Glutamatergic neuron (in vitro differentiated cells): ENCODE results near the gene SLC22A31. TPM values are rescaled to one million over a fixed set of nuclear protein-coding genes. Genes with fewer than 3 reads are reported as not detected.

Source experiments
- DNase-seq: peaks from one replicate; pipeline ENCODE4 v3.0.0; 2022
- H3K27ac Mint-ChIP-seq: one replicate; pipeline ENCODE4 v1.8.0; 2020; ENCODE audit warnings: mild to moderate bottlenecking, mixed read lengths, inconsistent platforms; ENCODE audit not compliant: unreplicated experiment
- H3K27me3 Mint-ChIP-seq: one replicate; pipeline ENCODE4 v1.8.0; 2020; ENCODE audit warnings: mild to moderate bottlenecking, moderate library complexity, mixed read lengths, inconsistent platforms; ENCODE audit not compliant: unreplicated experiment
- H3K36me3 Mint-ChIP-seq: one replicate; pipeline ENCODE4 v1.8.0; 2020; ENCODE audit warnings: mild to moderate bottlenecking, mixed read lengths, inconsistent platforms; ENCODE audit not compliant: unreplicated experiment
- H3K4me1 Mint-ChIP-seq: one replicate; pipeline ENCODE4 v1.8.0; 2020; ENCODE audit warnings: mild to moderate bottlenecking, low read depth, mixed read lengths, inconsistent platforms; ENCODE audit not compliant: unreplicated experiment
- H3K4me3 Mint-ChIP-seq: one replicate; pipeline ENCODE4 v1.8.0; 2020; ENCODE audit warnings: mild to moderate bottlenecking, mixed read lengths, inconsistent platforms; ENCODE audit not compliant: unreplicated experiment
- H3K9me3 Mint-ChIP-seq: one replicate; pipeline ENCODE4 v1.8.0; 2020; ENCODE audit warnings: mild to moderate bottlenecking, moderate library complexity, mixed read lengths, inconsistent platforms; ENCODE audit not compliant: unreplicated experiment
- CTCF ChIP-seq: fragments of 200-600 bp; sonication (generic); IDR thresholded peaks from one replicate; pipeline ENCODE4 v1.5.0; 2021; ENCODE audit not compliant: partially characterized antibody, unreplicated experiment
- total RNA-seq: library from RNA; stranded (reverse); fragmentation: NEBNext Ultra II Directional; extraction: Animal tissue kit (Norgen Biotek cat#: 25700); gene quantifications from one replicate; pipeline ENCODE4 v1.2.1, GENCODE V29; 2021; ENCODE audit not compliant: unreplicated experiment

SLC22A31 gene
- total RNA-seq, 1 donor from 2014 or later = 3.9 TPM

GRCh38 chr16:89175280-89176146 lies 24.8 kb downstream of the SLC22A31 start:
- Mint-ChIP-seq H3K4me1 (peaks cover 9% of the 10 kb centered on the region), H3K27ac (no peak overlapping the region), H3K9me3 (no peaks in the 10 kb centered on the region), H3K27me3 (peaks cover 3% of the 10 kb centered on the region), H3K36me3 (no peaks in the 10 kb centered on the region), H3K4me3 (no peak overlapping the region)
- no peak for DNase-seq
- no peak for TF ChIP-seq CTCF

GRCh38 chr16:89174877-89175276 lies 25.5 kb downstream of the SLC22A31 start:
- peaks cover 9% of the 10 kb centered on the region for H3K4me1 Mint-ChIP-seq
- no peak for TF ChIP-seq CTCF
- no peak overlapping the region for H3K4me3 Mint-ChIP-seq
- H3K27me3 Mint-ChIP-seq = peaks cover 3% of the 10 kb centered on the region
- H3K27ac Mint-ChIP-seq = no peak overlapping the region
- DNase-seq = no peak
- no peaks in the 10 kb centered on the region for H3K9me3 Mint-ChIP-seq
- H3K36me3 Mint-ChIP-seq = no peaks in the 10 kb centered on the region

DNA sequence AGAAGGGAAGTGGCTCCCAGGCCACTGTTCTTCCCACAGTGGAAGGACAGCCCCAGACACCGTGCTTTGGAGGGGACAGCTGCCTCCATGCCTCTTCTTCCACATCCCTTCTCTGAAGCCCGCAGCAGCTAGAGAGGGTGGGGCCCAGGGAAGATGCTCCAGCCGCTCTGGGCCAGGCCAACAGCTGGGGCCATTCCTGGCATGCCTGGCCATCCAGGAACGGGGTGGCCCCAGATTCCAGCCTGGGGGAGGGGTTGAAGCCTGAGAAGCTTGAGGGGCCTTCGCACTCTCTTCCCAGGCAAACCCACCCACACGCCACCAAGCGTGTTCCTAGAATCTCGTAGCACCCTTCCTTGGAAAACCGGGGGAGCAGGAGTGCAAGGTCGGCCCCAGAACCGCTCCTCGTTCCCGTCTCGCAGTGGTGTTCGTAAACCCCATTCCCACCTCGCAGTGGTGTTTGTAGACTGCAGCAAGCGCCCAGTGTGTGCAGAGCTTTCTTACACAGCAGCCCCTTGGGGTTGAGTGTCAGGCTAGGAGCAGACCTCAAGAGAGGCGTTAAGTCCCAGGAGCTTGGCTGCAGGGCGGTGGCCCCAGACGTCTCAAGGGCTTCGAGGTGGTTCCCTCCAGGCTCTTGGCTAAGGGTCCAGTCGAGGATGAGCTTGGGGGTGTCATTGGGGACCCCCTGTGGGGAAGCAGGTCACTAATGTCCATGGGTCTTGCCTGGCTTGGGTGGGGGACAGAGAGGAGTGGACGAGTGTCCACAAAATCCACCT lies 26.1 kb downstream of the SLC22A31 start:
- Mint-ChIP-seq H3K4me1 (peaks cover 9% of the 10 kb centered on the region), H3K27me3 (peaks cover 3% of the 10 kb centered on the region), H3K36me3 (no peaks in the 10 kb centered on the region), H3K27ac (peak overlapping the region; percentile 59), H3K4me3 (peak overlapping the region; percentile 15), H3K9me3 (no peaks in the 10 kb centered on the region)
- DNase-seq = no peak
- TF ChIP-seq CTCF = no peak

- DNase-seq = peak; percentile 63
- TF ChIP-seq CTCF = no peak
- Mint-ChIP-seq H3K27ac (peak overlapping the region; percentile 52), H3K27me3 (peaks cover 3% of the 10 kb centered on the region), H3K4me1 (peaks cover 9% of the 10 kb centered on the region), H3K36me3 (no peaks in the 10 kb centered on the region), H3K9me3 (no peaks in the 10 kb centered on the region), H3K4me3 (no peak overlapping the region)
These were observed 27.0 kb downstream of the SLC22A31 start for GRCh38 chr16:89173174-89173921.
